ENCODE measurements around the gene IFT80. TPM values are rescaled to one million over a fixed set of nuclear protein-coding genes. Genes with fewer than 3 reads are reported as not detected.

The IFT80 gene
- total RNA-seq, 1 experiment from 2014 or later: 9.1 TPM

- H3K9me3 ChIP-seq (ENCODE audit: low read length): no peaks in the 10 kb centered on the region
- no peaks in the 10 kb centered on the region for H4K20me1 ChIP-seq (ENCODE audit: low read length)
- H3K27me3 ChIP-seq (ENCODE audit: low read length): no peaks in the 10 kb centered on the region
- POLR2A ChIA-PET (ENCODE audit: unreplicated experiment): no interaction called here
- H3K79me2 ChIP-seq (ENCODE audit: low read length): no peaks in the 10 kb centered on the region
- CTCF ChIA-PET: no interaction called here
- no peak for ATAC-seq
- DNase-seq: no peak
- no peaks in the 10 kb centered on the region for H3K4me1 ChIP-seq (ENCODE audit: insufficient read depth, low read length)
- H3K36me3 ChIP-seq (ENCODE audit: low read depth, low read length): no peaks in the 10 kb centered on the region
- H3K27ac ChIP-seq (ENCODE audit: low read length): no peak overlapping the region
- BruUV-seq (replicated peaks): no TSS peak
- H3K9me2 ChIP-seq (replicated peaks; ENCODE audit: low read length): no peaks in the 10 kb centered on the region
- TF ChIP-seq EZH2phosphoT487 (IDR thresholded peaks at IDR 0.05; ENCODE audit: borderline replicate concordance, low read length) (no peak), CTCF (conservative IDR thresholded peaks at IDR 0.05; ENCODE audit: low read depth, low read length) (no peak), EZH2 (IDR thresholded peaks at IDR 0.05; ENCODE audit: low read length, unreplicated experiment) (no peak)
- intact Hi-C loops (cut with micrococcal nuclease): no loop called here
- no peak overlapping the region for H3K4me3 ChIP-seq (ENCODE audit: low read length)
- no peak overlapping the region for H2AFZ ChIP-seq (ENCODE audit: low read length)
- no peaks in the 10 kb centered on the region for H3F3A ChIP-seq (ENCODE audit: low read length, unreplicated experiment)
- H3K9ac ChIP-seq (ENCODE audit: low read length): no peak overlapping the region
- no peak overlapping the region for H3K4me2 ChIP-seq (ENCODE audit: low read length)
These were observed 111.4 kb downstream of the IFT80 start for GRCh38 chr3:160287666-160288065.

DNA sequence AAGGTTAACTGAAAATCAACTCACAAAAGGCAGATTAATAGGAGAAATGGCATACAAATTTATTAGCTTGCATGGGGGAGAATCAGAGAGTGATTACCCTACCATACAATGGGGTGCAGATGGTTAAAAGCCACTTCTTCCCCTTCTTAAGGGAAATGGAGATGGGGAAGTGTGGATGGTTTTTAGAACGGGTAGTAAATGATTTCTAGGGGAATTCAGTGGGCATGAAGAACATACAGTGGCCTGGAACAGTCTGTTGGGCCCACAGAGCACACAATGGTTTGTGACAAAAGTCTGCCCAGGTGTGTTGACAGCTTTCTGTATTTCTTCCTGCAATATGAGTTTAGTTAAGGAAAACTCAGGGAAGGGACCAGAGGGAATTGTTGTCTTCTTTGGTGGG, 112.8 kb downstream of the IFT80 start:
- H3F3A ChIP-seq (ENCODE audit: low read length, unreplicated experiment): no peaks in the 10 kb centered on the region
- no peak overlapping the region for H3K9ac ChIP-seq (ENCODE audit: low read length)
- H3K9me2 ChIP-seq (replicated peaks; ENCODE audit: low read length): no peaks in the 10 kb centered on the region
- no peak overlapping the region for H3K27ac ChIP-seq (ENCODE audit: low read length)
- H3K4me2 ChIP-seq (ENCODE audit: low read length): no peak overlapping the region
- no peaks in the 10 kb centered on the region for H3K27me3 ChIP-seq (ENCODE audit: low read length)
- H2AFZ ChIP-seq (ENCODE audit: low read length): no peak overlapping the region
- ChIA-PET CTCF (no interaction called here), POLR2A (ENCODE audit: unreplicated experiment) (no interaction called here)
- H3K4me1 ChIP-seq (ENCODE audit: insufficient read depth, low read length): no peaks in the 10 kb centered on the region
- DNase-seq: no peak
- no peak overlapping the region for H3K4me3 ChIP-seq (ENCODE audit: low read length)
- H3K79me2 ChIP-seq (ENCODE audit: low read length): no peaks in the 10 kb centered on the region
- no peaks in the 10 kb centered on the region for H3K36me3 ChIP-seq (ENCODE audit: low read depth, low read length)
- intact Hi-C loops (cut with micrococcal nuclease): no loop called here
- H4K20me1 ChIP-seq (ENCODE audit: low read length): no peaks in the 10 kb centered on the region
- H3K9me3 ChIP-seq (ENCODE audit: low read length): no peaks in the 10 kb centered on the region
- no peak for ATAC-seq
- TF ChIP-seq CTCF (conservative IDR thresholded peaks at IDR 0.05; ENCODE audit: low read depth, low read length) (no peak), EZH2 (IDR thresholded peaks at IDR 0.05; ENCODE audit: low read length, unreplicated experiment) (no peak), EZH2phosphoT487 (IDR thresholded peaks at IDR 0.05; ENCODE audit: borderline replicate concordance, low read length) (no peak)
- no TSS peak for BruUV-seq (replicated peaks)

DNA sequence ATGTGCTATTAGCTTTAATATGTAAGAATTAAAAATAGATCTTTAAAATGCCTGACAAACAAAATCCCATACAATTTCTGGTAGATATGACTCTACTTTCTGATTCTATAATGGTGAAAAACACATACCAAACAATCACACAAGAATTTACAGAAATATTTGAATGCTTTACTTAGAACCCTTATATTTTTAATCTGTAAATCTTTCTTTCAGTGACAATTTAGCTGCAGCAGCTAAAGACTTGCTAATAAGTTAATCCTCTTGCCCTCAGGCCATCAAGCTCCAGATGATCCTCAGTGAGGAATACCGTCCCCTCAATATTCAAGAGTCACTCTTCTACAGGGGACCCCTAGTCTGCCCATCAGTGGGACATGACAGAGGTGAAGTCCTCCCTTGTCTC, 118.2 kb downstream of the IFT80 start:
- Histone ChIP-seq H3K9me2 (replicated peaks; ENCODE audit: low read length) (no peaks in the 10 kb centered on the region), H3K27me3 (ENCODE audit: low read length) (no peaks in the 10 kb centered on the region), H3F3A (ENCODE audit: low read length, unreplicated experiment) (no peaks in the 10 kb centered on the region), H3K4me1 (ENCODE audit: insufficient read depth, low read length) (no peaks in the 10 kb centered on the region), H2AFZ (ENCODE audit: low read length) (no peak overlapping the region), H3K9me3 (ENCODE audit: low read length) (no peaks in the 10 kb centered on the region), H3K79me2 (ENCODE audit: low read length) (no peaks in the 10 kb centered on the region), H3K4me2 (ENCODE audit: low read length) (no peak overlapping the region), H3K36me3 (ENCODE audit: low read depth, low read length) (no peaks in the 10 kb centered on the region), H4K20me1 (ENCODE audit: low read length) (no peaks in the 10 kb centered on the region), H3K4me3 (ENCODE audit: low read length) (no peak overlapping the region), H3K27ac (ENCODE audit: low read length) (no peak overlapping the region), H3K9ac (ENCODE audit: low read length) (no peak overlapping the region)
- CTCF ChIA-PET: no interaction called here
- POLR2A ChIA-PET (ENCODE audit: unreplicated experiment): no interaction called here
- no TSS peak for BruUV-seq (replicated peaks)
- no peak for ATAC-seq
- intact Hi-C loops (cut with micrococcal nuclease): no loop called here
- TF ChIP-seq CTCF (conservative IDR thresholded peaks at IDR 0.05; ENCODE audit: low read depth, low read length) (no peak), EZH2phosphoT487 (IDR thresholded peaks at IDR 0.05; ENCODE audit: borderline replicate concordance, low read length) (no peak), EZH2 (IDR thresholded peaks at IDR 0.05; ENCODE audit: low read length, unreplicated experiment) (no peak)
- DNase-seq: no peak

Measured in PC-3 (cell line).